ENCODE data around the gene KHDC1. TPM values are rescaled to one million over a fixed set of nuclear protein-coding genes. Genes with fewer than 3 reads are reported as not detected.

The KHDC1 gene
- total and polyA plus RNA-seq, 2 of the 8 experiments (the other 6 are each of a cell fraction or from before 2014, with no cell fraction given), result 4.3 to 7.3 TPM

DNA sequence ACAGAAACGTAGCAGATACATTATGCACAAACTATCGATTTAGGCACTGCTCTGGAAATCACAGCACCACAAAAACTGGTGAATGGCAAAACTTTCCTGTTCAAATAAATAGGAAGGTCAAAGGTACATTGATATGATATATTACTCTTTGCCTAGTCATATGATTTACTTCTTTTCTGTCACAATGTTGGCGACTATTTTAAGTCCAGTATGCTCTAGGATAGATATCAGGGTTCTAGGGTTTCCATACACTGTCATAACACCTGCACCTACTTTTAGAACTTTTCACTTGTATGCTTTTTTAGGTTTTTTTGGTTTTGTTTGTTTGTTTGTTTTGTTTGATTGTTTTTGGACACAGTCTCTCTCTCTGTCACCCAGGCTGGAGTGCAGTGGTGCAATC, 62.7 kb downstream of the KHDC1 start:
- no peak for DNase-seq (ENCODE audit: low read depth in 1 of 2, low spot score in 2 of 2)
- H3K27ac ChIP-seq (ENCODE audit: low read depth, low read length), result no peak overlapping the region
- ChIA-PET CTCF (ENCODE audit: partially characterized antibody) (interaction anchor here (1.1 kb wide), 1 partner anchor 584 kb away, joined by 3 read pairs; no protein-coding TSS in a partner anchor), POLR2A (ENCODE audit: partially characterized antibody) (no interaction called here)
- H3K14ac ChIP-seq (ENCODE audit: insufficient read length), result no peak overlapping the region
- no peak overlapping the region for H3K4ac ChIP-seq (replicated peaks; ENCODE audit: insufficient read length, low read depth, low read length)
- H3K79me2 ChIP-seq (ENCODE audit: control insufficient read depth in 1 of 2, insufficient read depth in 2 of 2, low read length in 2 of 2), result no peaks in the 10 kb centered on the region
- H3K9ac ChIP-seq (replicated peaks in 1 of 4; ENCODE audit: extremely low read depth in 1 of 4, low read depth in 3 of 4, low read length in 3 of 4), result no peak overlapping the region
- no peak overlapping the region for H2AK5ac ChIP-seq (ENCODE audit: low read depth, low read length)
- 87% methylated on average over 3 of the region's 3 CpGs; no CpG with 5 or more reads in 1 of the 2 experiments for WGBS, 2 experiments (ENCODE audit: extremely low coverage in 1 of 2, insufficient coverage in 1 of 2, insufficient read length in 1 of 2, insufficient replicate concordance in 2 of 2, low coverage in 1 of 2, low lambda C conversion rate in 2 of 2, missing lambda C conversion rate in 1 of 2)
- no peak overlapping the region for H4K91ac ChIP-seq (replicated peaks; ENCODE audit: insufficient read length, low read length)
- H3K56ac ChIP-seq (replicated peaks; ENCODE audit: insufficient read length, low read depth, low read length), result no peak overlapping the region
- H3K4me3 ChIP-seq (ENCODE audit: extremely low read depth in 1 of 4, insufficient read depth in 2 of 4, low read depth in 3 of 4, low read length in 4 of 4), result no peak overlapping the region
- no peak for FAIRE-seq
- H2BK15ac ChIP-seq (ENCODE audit: low read length), result no peak overlapping the region
- no peak overlapping the region for H2BK20ac ChIP-seq (ENCODE audit: low read length)
- no peaks in the 10 kb centered on the region for H3K36me3 ChIP-seq (ENCODE audit: control insufficient read depth in 2 of 4, insufficient read depth in 4 of 4, low read length in 3 of 4)
- H3K4me1 ChIP-seq (replicated peaks in 1 of 4; ENCODE audit: control insufficient read depth in 3 of 4, insufficient read depth in 4 of 4, low read length in 3 of 4), result peaks cover 0 to 4% (median 1%) of the 10 kb centered on the region in 4 experiments; a peak in 4 of 7 replicates
- H4K8ac ChIP-seq (ENCODE audit: extremely low read depth, insufficient read depth, low read length), result no peak overlapping the region
- H2BK5ac ChIP-seq (ENCODE audit: low read depth, low read length), result no peak overlapping the region
- TF ChIP-seq YY1 (IDR thresholded peaks at IDR 0.05; ENCODE audit: low read depth, low read length), result no peak
- no peak for TF ChIP-seq GTF2F1 (IDR thresholded peaks at IDR 0.05; ENCODE audit: borderline replicate concordance, low read depth, low read length)
- TF ChIP-seq SRF (IDR thresholded peaks at IDR 0.05; ENCODE audit: low read depth, low read length), result no peak
- TF ChIP-seq POLR2AphosphoS5 (IDR thresholded peaks at IDR 0.05; ENCODE audit: low read depth, low read length), result no peak
- no peak for TF ChIP-seq CEBPB (IDR thresholded peaks at IDR 0.05; ENCODE audit: low read depth, low read length)
- TF ChIP-seq POLR2A (IDR thresholded peaks at IDR 0.05; ENCODE audit: control extremely low read depth in 1 of 2, low read depth in 2 of 2, low read length in 2 of 2), result no peak
- TF ChIP-seq CTBP2 (IDR thresholded peaks at IDR 0.05; ENCODE audit: borderline replicate concordance, insufficient read depth, insufficient read length, low read length), result no peak
- TF ChIP-seq BACH1 (IDR thresholded peaks at IDR 0.05; ENCODE audit: low read length), result no peak
- no peak for TF ChIP-seq BCL11A (IDR thresholded peaks at IDR 0.05; ENCODE audit: low read depth in 2 of 2, low read length in 2 of 2)
- TF ChIP-seq, protein P1, sequence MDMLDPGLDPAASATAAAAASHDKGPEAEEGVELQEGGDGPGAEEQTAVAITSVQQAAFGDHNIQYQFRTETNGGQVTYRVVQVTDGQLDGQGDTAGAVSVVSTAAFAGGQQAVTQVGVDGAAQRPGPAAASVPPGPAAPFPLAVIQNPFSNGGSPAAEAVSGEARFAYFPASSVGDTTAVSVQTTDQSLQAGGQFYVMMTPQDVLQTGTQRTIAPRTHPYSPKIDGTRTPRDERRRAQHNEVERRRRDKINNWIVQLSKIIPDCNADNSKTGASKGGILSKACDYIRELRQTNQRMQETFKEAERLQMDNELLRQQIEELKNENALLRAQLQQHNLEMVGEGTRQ (IDR thresholded peaks at IDR 0.05; ENCODE audit: low read length), result no peak
- TF ChIP-seq HDAC6 (IDR thresholded peaks at IDR 0.05; ENCODE audit: low read depth, low read length), result no peak
- TF ChIP-seq BRCA1 (IDR thresholded peaks at IDR 0.05; ENCODE audit: low read depth, low read length), result no peak
- TF ChIP-seq ZNF274 (IDR thresholded peaks at IDR 0.05; ENCODE audit: borderline replicate concordance, extremely low read depth, low read length), result no peak
- TF ChIP-seq EP300 (IDR thresholded peaks at IDR 0.05; ENCODE audit: borderline replicate concordance in 1 of 2, low read depth in 2 of 2, low read length in 2 of 2), result no peak
- no peaks in the 10 kb centered on the region for H3K27me3 ChIP-seq (replicated peaks in 1 of 4; ENCODE audit: control insufficient read depth in 3 of 4, extremely low read depth in 1 of 4, insufficient read depth in 3 of 4, low read length in 3 of 4)
- no peak overlapping the region for H2BK12ac ChIP-seq (ENCODE audit: low read depth, low read length)
- H3K18ac ChIP-seq (ENCODE audit: extremely low read depth, low read length), result no peak overlapping the region
- no peaks in the 10 kb centered on the region for H4K20me1 ChIP-seq (replicated peaks in 1 of 2; ENCODE audit: control insufficient read depth in 1 of 2, insufficient read depth in 2 of 2, low read length in 2 of 2)
- no peak overlapping the region for H4K5ac ChIP-seq (ENCODE audit: insufficient read length, low read depth, low read length)
- H3K23me2 ChIP-seq (ENCODE audit: low read depth, low read length), result no peaks in the 10 kb centered on the region
- no peaks in the 10 kb centered on the region for H3K9me3 ChIP-seq (ENCODE audit: insufficient read depth in 2 of 2, low read depth in 1 of 2, low read length in 1 of 2)
- H2AFZ ChIP-seq (ENCODE audit: low read length), result no peak overlapping the region
- H3K23ac ChIP-seq (ENCODE audit: insufficient read length), result no peak overlapping the region
- H3K79me1 ChIP-seq (ENCODE audit: low read depth, low read length), result no peaks in the 10 kb centered on the region
- H2BK120ac ChIP-seq (replicated peaks; ENCODE audit: low read depth, low read length), result no peak overlapping the region
- no peak overlapping the region for H3K4me2 ChIP-seq (ENCODE audit: insufficient read depth in 1 of 2, low read depth in 2 of 2, low read length in 2 of 2)

Measured in H1 (cell line).